Keratinocyte (primary cell): Measurements from ENCODE around the gene RGS6. TPM values are rescaled to one million over a fixed set of nuclear protein-coding genes. Genes with fewer than 3 reads are reported as not detected.

Source experiments
- DNase-seq: peaks from one replicate; pipeline ENCODE4 v3.0.0-alpha.2; 2011; ENCODE audit warnings: low read depth, missing footprints, low spot score
- FAIRE-seq: peaks from 2 replicates; lab custom pipeline; 2011; peaks lifted over from hg19 to GRCh38; lab: Jason Lieb, UNC
- H2AFZ ChIP-seq: 2 replicates; pipeline ENCODE4 v1.6.0; 2012; ENCODE audit warnings: low read length, control low read depth, inconsistent platforms; ENCODE audit not compliant: control insufficient read depth
- H3K27ac ChIP-seq: 2 replicates; pipeline ENCODE4 v1.5.1; 2011; ENCODE audit warnings: low read length; ENCODE audit not compliant: control insufficient read depth, insufficient read depth
- H3K27me3 ChIP-seq: 3 replicates; pipeline ENCODE4 v1.6.0; 2011; ENCODE audit warnings: low read length; ENCODE audit not compliant: control insufficient read depth, insufficient read depth; ENCODE audit errors: extremely low read depth
- H3K36me3 ChIP-seq, 2 experiments: 2 replicates in 1 of 2; 3 replicates in 1 of 2; pipeline ENCODE4 v1.5.1; 2011; ENCODE audit warnings: low read length in 2 of 2, mild to moderate bottlenecking in 1 of 2; ENCODE audit not compliant: control insufficient read depth in 2 of 2, insufficient read depth in 2 of 2; ENCODE audit errors: extremely low read depth in 1 of 2
- H3K4me1 ChIP-seq: 3 replicates; pipeline ENCODE4 v1.5.1; 2011; ENCODE audit warnings: low read length; ENCODE audit not compliant: control insufficient read depth, insufficient read depth; ENCODE audit errors: extremely low read depth
- H3K4me2 ChIP-seq: 3 replicates; pipeline ENCODE4 v1.6.0; 2011; ENCODE audit warnings: low read depth, low read length; ENCODE audit not compliant: control insufficient read depth, insufficient read depth; ENCODE audit errors: extremely low read depth
- H3K4me3 ChIP-seq, 3 experiments: fragments of 200-600 bp in 1 of 3; sonication (generic) in 1 of 3; 2 replicates in 2 of 3; 3 replicates in 1 of 3; pipeline ENCODE4 v1.5.1; 2011 to 2016; ENCODE audit warnings: low read length in 3 of 3, mild to moderate bottlenecking in 3 of 3, control low read depth in 2 of 3, inconsistent platforms in 1 of 3, low read depth in 1 of 3, mixed read lengths in 1 of 3, mixed run types in 1 of 3, moderate library complexity in 1 of 3; ENCODE audit not compliant: control insufficient read depth in 2 of 3, insufficient read depth in 2 of 3; ENCODE audit errors: extremely low read depth in 1 of 3
- H3K79me2 ChIP-seq: 2 replicates; pipeline ENCODE4 v1.6.0; 2012; ENCODE audit warnings: low read length; ENCODE audit not compliant: control insufficient read depth, insufficient read depth
- H3K9ac ChIP-seq: 3 replicates; pipeline ENCODE4 v1.6.0; 2011; ENCODE audit warnings: low read length; ENCODE audit not compliant: control insufficient read depth, insufficient read depth; ENCODE audit errors: extremely low read depth
- H3K9me1 ChIP-seq: 3 replicates; pipeline ENCODE4 v1.6.0; 2011; ENCODE audit warnings: low read length; ENCODE audit not compliant: control insufficient read depth, insufficient read depth; ENCODE audit errors: extremely low read depth
- H3K9me3 ChIP-seq: 2 replicates; pipeline ENCODE4 v1.5.1; 2012; ENCODE audit warnings: low read depth, low read length; ENCODE audit not compliant: control insufficient read depth
- H4K20me1 ChIP-seq: 3 replicates; pipeline ENCODE4 v1.6.0; 2011; ENCODE audit warnings: low read length; ENCODE audit not compliant: control insufficient read depth, insufficient read depth; ENCODE audit errors: extremely low read depth
- CTCF ChIP-seq, 3 experiments: IDR thresholded peaks in 1 of 3; conservative IDR thresholded peaks in 1 of 3; optimal IDR thresholded peaks in 1 of 3; 2 replicates in 2 of 3; 3 replicates in 1 of 3; pipeline versions ENCODE3 to v1.5.1; 2011; ENCODE audit warnings: low read length in 3 of 3, mild to moderate bottlenecking in 3 of 3, moderate library complexity in 2 of 3, control low read depth in 1 of 3, inconsistent platforms in 1 of 3; ENCODE audit not compliant: insufficient read depth in 2 of 3; ENCODE audit errors: extremely low read depth in 1 of 3
- EZH2 ChIP-seq: IDR thresholded peaks from one replicate; pipeline ENCODE4 v1.6.1; 2012; ENCODE audit warnings: inconsistent platforms, mild to moderate bottlenecking, low read length, moderate library complexity
- dilution Hi-C: fragments of 300-500 bp; cut with MboI; formaldehyde crosslinking; loops from one replicate; pipeline ENCODE4 v1.7.0; 2020; ENCODE audit warnings: low sequenced_read_pairs; ENCODE audit not compliant: extremely low pct_ligation_motif_present
- polyA plus RNA-seq, 5 experiments: library from polyadenylated mRNA; depleted of rRNA in 3 of 5; stranded (reverse) in 3 of 5; stranded (forward) in 1 of 5; unstranded in 1 of 5; fragments of >200 nt; gene quantifications; 1 replicate in 1 of 5; 2 replicates in 3 of 5; 3 replicates in 1 of 5; pipeline versions ENCODE4 v1.2.1 to v1.2.3, GENCODE V29; 2011 to 2012; ENCODE audit warnings: missing spikeins in 2 of 5, low read depth in 1 of 5, low replicate concordance in 1 of 5

Gene RGS6
- polyA plus RNA-seq, 1 donor (not counting 4 experiments of a cell fraction or from before 2014, with no cell fraction given): not detected

GRCh38 chr14:72126091-72126490 is 193.9 kb downstream of the RGS6 start:
- Histone ChIP-seq H3K36me3 (no peaks in the 10 kb centered on the region), H3K4me3 (no peak overlapping the region), H3K79me2 (no peaks in the 10 kb centered on the region), H3K4me2 (no peak overlapping the region), H4K20me1 (no peaks in the 10 kb centered on the region), H3K4me1 (no peaks in the 10 kb centered on the region), H3K9me3 (no peaks in the 10 kb centered on the region), H3K27ac (no peak overlapping the region), H3K9me1 (no peaks in the 10 kb centered on the region), H3K27me3 (no peaks in the 10 kb centered on the region), H2AFZ (no peak overlapping the region), H3K9ac (no peak overlapping the region)
- DNase-seq (no peak), FAIRE-seq (no peak)
- dilution Hi-C loops: no loop called here
- TF ChIP-seq CTCF (optimal IDR thresholded peaks at IDR 0.05 in 1 of 3, IDR thresholded peaks at IDR 0.05 in 1 of 3, conservative IDR thresholded peaks at IDR 0.05 in 1 of 3; ENCODE audit: extremely low read depth in 1 of 3, insufficient read depth in 2 of 3, low read length in 3 of 3) (no peak), EZH2 (no peak)

DNA sequence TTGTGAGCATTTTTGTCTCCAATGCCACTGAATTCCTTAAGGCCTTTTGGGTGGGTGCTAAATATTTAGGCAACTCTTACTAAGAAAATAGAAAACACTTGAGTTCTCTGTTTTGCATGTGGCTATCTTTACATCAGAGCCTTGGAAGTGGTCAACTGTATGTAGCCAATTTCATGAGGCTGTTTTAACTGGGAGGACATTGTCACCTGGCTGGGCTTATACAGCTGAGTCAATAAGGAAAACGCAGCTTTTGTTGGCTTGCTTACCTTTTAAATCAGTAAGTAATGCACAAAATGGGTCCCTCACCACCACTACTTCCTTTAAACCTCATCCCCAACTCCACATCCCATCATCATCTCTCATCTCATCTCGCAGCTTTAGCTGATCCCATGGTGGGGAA is 194.3 kb downstream of the RGS6 start:
- Histone ChIP-seq H3K27me3 (no peaks in the 10 kb centered on the region), H3K9ac (no peak overlapping the region), H3K4me1 (no peaks in the 10 kb centered on the region), H3K4me2 (no peak overlapping the region), H4K20me1 (no peaks in the 10 kb centered on the region), H2AFZ (no peak overlapping the region), H3K9me1 (no peaks in the 10 kb centered on the region), H3K9me3 (no peaks in the 10 kb centered on the region), H3K79me2 (no peaks in the 10 kb centered on the region), H3K36me3 (no peaks in the 10 kb centered on the region), H3K27ac (no peak overlapping the region), H3K4me3 (no peak overlapping the region)
- no peak for TF ChIP-seq EZH2
- TF ChIP-seq CTCF (optimal IDR thresholded peaks at IDR 0.05 in 1 of 3, IDR thresholded peaks at IDR 0.05 in 1 of 3, conservative IDR thresholded peaks at IDR 0.05 in 1 of 3; ENCODE audit: extremely low read depth in 1 of 3, insufficient read depth in 2 of 3, low read length in 3 of 3): no peak
- dilution Hi-C loops: no loop called here
- DNase-seq (no peak), FAIRE-seq (no peak)
